HG02623 (cell line): ENCODE results near the gene EEF1AKMT1.
A peak's percentile ranks its signal among the peaks of the same experiment; 100 is the strongest.

Experiments used
- ATAC-seq: cut with Tn5 transposase; IDR thresholded peaks from one replicate; pipeline ENCODE4 v1.9.1; 2021; ENCODE audit warnings: moderate library complexity; ENCODE audit not compliant: unreplicated experiment

Gene EEF1AKMT1

GRCh38 chr13:20720499-20720898 lies 53.3 kb downstream of the EEF1AKMT1 start:
- no peak for ATAC-seq

GRCh38 chr13:20719783-20720182 lies 54.0 kb downstream of the EEF1AKMT1 start:
- no peak for ATAC-seq

DNA sequence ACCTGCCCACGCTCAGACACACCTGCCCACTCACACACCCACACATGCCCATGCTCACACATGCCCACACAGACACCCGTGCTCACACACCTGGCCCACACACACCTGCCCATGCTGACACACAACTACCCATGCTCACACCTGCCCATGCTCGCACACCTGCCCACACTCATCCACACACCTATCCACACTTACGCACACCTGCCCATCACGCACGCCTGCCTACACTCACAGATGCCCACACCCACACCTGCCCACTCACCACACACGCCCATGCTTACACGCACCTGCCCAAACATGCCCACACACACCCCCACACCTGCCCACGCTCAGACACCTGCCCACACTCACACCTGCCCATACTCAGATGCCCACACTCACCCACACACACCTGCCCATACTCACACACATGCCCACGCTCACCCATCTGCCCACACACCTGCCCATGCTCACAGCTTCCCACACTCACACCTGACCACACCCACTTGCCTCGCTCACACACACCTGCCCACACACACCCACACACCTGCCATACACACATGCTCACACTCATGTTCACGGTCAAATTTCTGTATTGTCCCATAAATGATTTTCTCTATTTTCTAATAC lies 54.7 kb downstream of the EEF1AKMT1 start:
- ATAC-seq, result no peak

GRCh38 chr13:20717581-20718542 lies 55.9 kb downstream of the EEF1AKMT1 start:
- no peak for ATAC-seq

DNA sequence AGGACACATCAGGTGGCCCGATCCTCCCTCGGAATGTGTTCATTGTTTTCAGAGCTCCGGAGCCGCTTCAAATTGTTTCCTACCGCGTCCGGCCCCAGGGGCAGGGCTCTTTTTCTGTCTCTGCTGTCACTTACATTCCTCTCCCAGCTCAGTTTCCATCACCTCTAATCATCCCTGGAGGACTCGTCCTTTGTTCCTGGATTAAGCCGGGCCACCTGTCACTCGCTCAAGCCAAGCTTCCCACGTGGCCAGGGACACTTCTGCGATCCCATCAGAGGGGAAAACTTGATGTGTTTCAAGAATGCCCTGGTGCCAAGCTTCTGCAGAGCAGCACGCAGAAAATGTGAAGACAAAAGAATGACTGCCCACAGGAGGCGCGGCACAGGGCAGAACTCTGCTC lies 56.8 kb downstream of the EEF1AKMT1 start:
- ATAC-seq, result no peak

DNA sequence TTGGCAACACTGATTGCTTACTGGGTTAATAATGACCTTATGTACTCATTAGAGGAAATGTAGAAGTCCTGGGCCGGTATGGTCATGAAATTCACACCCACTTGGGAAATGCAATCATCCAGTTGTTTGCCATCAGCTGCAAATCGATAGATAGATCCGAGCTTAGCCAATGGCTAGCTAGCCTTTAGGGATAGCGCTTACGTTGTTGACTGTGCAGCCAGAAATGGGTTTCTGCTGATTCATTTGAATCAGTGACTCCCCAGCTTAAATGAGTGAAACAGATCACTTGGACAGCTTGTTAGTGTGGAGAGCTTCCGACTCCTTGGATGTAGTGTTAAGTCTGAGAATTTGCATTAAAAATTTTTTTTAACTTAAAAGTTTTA lies 58.4 kb downstream of the EEF1AKMT1 start:
- no peak for ATAC-seq

GRCh38 chr13:20714563-20715329 lies 59.0 kb downstream of the EEF1AKMT1 start:
- ATAC-seq, result no peak

DNA sequence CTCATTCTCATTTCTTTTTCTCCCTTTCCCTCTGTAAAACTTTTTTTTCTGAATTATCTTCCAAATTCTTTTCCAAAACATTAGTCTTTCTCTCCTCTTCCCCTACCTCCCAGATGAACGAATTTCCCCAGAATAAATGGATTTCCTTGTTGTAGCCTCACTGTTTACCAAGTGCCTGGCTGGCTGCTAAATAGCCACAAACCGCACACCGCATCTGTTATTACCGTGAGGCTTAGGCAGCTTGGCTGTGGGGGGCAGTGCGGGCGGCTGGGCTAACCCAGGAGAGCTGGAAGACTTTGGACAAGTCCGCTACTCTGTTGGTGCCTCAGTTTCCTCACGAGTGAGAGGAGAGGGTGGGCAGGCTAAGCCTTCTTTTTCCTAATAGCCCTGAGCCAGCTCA lies 59.6 kb downstream of the EEF1AKMT1 start:
- no peak for ATAC-seq

GRCh38 chr13:20713751-20714150 lies 60.0 kb downstream of the EEF1AKMT1 start:
- ATAC-seq, result no peak

GRCh38 chr13:20713014-20713376 lies 60.8 kb downstream of the EEF1AKMT1 start:
- no peak for ATAC-seq

DNA sequence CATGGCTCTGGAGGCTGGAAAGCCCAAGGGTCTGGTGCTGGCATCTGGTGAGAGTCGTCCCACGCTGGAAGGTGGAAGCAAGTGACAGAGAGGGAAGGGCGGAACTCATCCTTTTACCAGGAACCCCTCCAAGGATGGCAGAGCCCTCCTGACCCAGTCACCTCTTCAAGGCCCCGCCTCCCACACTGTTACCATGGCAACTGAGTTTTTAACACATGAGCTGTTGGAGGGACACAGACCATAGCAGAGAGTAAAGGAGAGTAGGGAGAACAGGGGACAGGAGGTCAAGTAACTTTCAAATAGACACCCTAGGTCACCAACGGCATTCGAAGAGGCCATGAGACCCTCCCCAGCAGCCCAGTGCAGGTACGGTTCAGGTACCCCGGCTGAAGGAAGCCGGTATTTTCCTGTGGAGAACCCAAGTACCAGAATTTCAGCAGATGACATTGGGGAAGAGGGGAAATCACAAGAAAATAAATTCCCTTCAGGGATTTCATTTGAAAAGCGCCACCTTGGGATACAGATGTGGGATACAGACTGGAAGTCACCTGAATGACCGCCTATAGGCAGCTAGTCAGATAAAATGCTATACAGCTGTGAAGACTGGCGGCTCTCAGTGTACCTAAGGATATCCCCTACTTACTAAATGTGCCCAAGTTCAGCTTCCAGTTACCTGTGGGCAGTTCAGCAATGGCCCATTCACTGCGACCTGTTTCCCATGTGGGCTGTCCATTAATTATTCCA lies 62.3 kb downstream of the EEF1AKMT1 start:
- ATAC-seq, result no peak

DNA sequence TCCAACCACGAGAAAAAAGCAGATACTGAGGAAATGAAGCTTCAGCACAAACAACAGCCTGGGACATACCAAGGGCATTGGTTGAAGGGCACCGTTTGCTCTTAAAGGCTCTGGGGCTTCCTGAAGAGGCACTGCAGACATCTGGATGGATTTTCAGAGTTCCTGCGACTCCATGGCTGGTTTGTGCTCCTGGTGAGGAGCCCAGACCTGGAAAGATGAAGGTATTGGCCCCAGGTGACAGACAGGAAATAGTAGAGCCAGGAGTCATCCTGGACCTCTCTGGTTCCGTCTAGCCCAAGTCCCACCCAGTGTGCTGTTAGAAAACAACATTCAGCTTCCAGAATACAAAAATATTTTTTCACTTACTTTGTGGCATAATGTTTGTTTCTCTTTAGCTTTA lies 64.0 kb downstream of the EEF1AKMT1 start:
- no peak for ATAC-seq

- ATAC-seq, result no peak
These were observed 64.4 kb downstream of the EEF1AKMT1 start for GRCh38 chr13:20709369-20709768.

- ATAC-seq, result no peak
These were observed 65.5 kb downstream of the EEF1AKMT1 start for GRCh38 chr13:20708216-20708615.

GRCh38 chr13:20706661-20707060 lies 67.1 kb downstream of the EEF1AKMT1 start:
- ATAC-seq, result no peak

DNA sequence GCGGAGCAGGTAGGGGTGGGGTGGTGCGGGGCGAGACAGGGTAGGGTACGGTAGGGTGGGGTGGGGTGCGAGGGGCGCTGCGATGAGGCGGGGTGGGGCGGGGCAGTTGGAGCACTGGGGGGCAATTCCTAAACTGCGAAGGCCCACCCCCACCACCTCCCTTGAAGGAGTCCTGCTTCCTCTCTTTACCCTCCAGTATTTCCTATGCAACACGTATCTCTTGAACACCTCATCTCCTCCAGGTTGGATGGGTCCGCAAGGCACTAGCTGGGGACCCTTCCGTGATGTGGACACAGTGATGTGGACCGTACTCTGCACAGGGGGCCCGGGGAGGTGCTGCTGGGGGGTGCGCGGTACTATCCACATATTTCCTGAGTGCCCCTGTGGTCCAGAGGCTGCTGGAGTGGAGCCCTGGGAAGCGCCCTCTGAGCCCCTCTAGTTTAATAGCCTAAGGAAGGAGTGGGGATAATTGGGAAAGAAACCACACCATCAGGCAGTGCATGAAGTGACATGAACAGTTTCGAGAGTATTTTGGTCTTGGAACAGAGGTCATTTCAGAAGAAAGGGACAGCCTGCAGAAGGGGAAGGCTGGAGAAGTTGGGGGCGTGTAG lies 69.2 kb downstream of the EEF1AKMT1 start:
- ATAC-seq, result no peak

DNA sequence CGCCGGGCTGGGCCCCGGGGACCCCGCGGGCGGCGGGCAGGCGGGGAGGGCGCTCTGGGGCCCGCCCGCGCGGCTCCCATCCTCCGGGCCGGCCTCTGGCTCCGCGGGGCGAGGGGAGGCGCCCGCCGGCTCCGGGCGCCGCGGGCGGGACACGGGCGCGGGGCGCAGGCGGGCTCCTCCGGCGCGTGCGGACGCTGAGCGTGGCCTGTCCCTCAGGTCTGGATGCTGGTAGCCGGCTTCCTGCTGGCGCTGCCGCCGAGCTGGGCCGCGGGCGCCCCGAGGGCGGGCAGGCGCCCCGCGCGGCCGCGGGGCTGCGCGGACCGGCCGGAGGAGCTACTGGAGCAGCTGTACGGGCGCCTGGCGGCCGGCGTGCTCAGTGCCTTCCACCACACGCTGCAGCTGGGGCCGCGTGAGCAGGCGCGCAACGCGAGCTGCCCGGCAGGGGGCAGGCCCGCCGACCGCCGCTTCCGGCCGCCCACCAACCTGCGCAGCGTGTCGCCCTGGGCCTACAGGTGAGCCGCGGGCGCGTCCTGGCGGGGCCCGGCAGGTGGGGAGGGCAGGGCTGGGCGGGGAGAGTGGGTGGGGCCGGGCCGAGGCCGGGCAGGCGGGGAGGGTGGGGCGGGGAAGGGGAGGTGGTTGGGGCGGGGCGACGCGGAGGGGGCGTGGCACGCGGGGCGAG lies 69.8 kb downstream of the EEF1AKMT1 start:
- ATAC-seq, result peak; percentile 91

DNA sequence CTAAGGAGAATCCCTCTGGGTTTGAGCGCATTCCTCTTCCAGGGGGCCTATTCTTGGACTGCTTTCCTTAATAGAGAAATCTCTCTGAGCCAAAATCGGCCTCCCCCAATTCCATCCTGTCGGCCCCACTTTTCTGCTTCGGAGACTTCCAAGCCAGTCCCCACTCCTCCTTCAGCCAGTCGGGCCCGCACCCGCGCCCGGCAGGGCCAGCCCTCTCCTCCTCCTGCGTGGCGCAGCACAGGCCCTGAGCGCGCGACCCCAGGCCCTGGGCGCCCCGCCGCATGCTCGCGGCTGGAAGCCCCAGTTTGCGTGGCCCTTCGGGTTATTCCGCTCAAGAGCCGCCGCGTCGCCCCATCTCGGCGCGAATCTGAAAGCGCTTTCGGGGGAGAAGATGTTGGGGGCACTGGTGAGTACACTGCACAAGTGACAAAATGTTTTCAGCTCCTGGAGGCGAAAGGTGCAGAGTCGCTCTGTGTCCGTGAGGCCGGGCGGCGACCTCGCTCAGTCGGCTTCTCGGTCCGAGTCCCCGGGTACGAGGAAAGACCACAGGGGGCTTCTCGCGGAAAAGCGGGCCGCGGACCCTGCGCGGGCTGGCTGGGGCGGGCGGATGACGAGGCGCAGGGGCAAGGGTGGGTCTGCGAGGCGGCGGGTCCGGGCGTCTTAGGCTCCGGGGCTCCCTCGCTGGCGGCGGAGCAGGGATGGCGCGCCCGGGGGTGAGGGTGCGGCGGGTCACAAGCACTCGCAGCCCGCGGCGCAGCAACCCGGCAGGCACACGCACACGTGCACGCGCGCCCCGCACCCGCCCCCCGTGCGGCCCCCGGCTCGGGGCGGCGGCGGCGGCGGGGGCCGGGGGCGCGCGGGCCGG lies 70.6 kb downstream of the EEF1AKMT1 start, which contains the start of gene IL17D:
Gene IL17D, plus strand, starts transcription at position 785 of the 865 bp plus-strand sequence. CDS start 303 bp downstream, outside the sequence.
- peak; percentile 31 for ATAC-seq

DNA sequence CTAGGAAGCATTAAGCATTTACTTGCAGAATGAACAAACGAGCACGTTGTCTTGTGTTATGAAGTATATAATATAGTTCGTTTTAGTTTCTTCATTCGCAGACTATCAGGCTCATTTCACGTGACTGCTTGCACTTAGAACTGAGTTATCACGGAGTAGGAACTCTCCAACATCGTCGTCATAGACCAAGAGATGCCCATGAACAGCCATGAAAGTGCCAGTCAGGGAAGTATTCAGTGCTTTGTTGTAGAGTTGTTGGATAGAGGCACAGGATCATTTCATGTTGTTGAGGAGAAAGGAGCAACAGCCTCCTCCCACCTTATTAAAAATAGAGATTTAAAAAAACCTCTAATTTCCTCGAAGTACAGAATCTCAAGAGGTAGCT lies 71.2 kb downstream of the EEF1AKMT1 start:
- ATAC-seq, result no peak
